K562 (cell line): ENCODE measurements around the gene HSPA4L. TPM values are rescaled to one million over a fixed set of nuclear protein-coding genes. Genes with fewer than 3 reads are reported as not detected.
A peak's percentile ranks its signal among the peaks of the same experiment; 100 is the strongest.

Source experiments
- ATAC-seq: fragments of 200-7000 bp; cut with Tn5 transposase; 3 replicates; pipeline ENCODE4 v1.9.1; 2020; ENCODE audit warnings: moderate library complexity
- BruUV-seq: library from RNA; stranded (reverse); fragments of 400-500 nt; replicated peaks from 2 replicates; lab custom pipeline; 2021; lab: Mats Ljungman, UMichigan
- CTCF ChIA-PET: fragments of 300-600 bp; formaldehyde crosslinking; extraction: SDS; loops from one replicate; lab custom pipeline; 2021; ENCODE audit warnings: low intra/inter-chr PET ratio; lab: Yijun Ruan, JAX
- POLR2A ChIA-PET: fragments of 300-600, 350-650 bp; sonication (Branson Sonifier 250); formaldehyde crosslinking; extraction: SDS; loops from one replicate; lab custom pipeline; 2021; ENCODE audit warnings: antibody characterized with exemption, inconsistent platforms; lab: Yijun Ruan, JAX
- DNase-seq, 4 experiments: peaks; one replicate each; pipeline versions ENCODE4 v3.0.0 to v3.0.0-alpha.2; 2011 to 2018; ENCODE audit warnings: low spot score in 3 of 4, mixed read lengths in 3 of 4; ENCODE audit errors: extremely low read depth in 1 of 4
- FAIRE-seq: peaks from 2 replicates; lab custom pipeline; 2011; peaks lifted over from hg19 to GRCh38; lab: Jason Lieb, UNC
- H2AFZ ChIP-seq: 2 replicates; pipeline ENCODE4 v1.6.0; 2011; ENCODE audit warnings: low read depth, low read length, control low read depth, inconsistent platforms
- H3K27ac ChIP-seq: fragments of 200-600 bp; 3 replicates; pipeline ENCODE4 v1.8.0; 2011; ENCODE audit warnings: low read depth, mild to moderate bottlenecking, control low read depth, inconsistent platforms, low read length, moderate library complexity, mixed read lengths; ENCODE audit errors: extremely low read depth
- H3K27me3 ChIP-seq, 2 experiments: fragments of 300-600 bp in 1 of 2; 2 replicates in 1 of 2; 3 replicates in 1 of 2; pipeline versions ENCODE4 v1.6.0 to v1.8.0; 2011; ENCODE audit warnings: inconsistent platforms in 2 of 2, low read length in 2 of 2, mild to moderate bottlenecking in 1 of 2, mixed read lengths in 1 of 2, moderate library complexity in 1 of 2; ENCODE audit not compliant: control insufficient read depth in 2 of 2, insufficient read depth in 2 of 2
- H3K36me3 ChIP-seq: fragments of 300-600 bp; 3 replicates; pipeline ENCODE4 v1.8.0; 2011; ENCODE audit warnings: mild to moderate bottlenecking, low read length, inconsistent platforms; ENCODE audit not compliant: control insufficient read depth, insufficient read depth
- H3K4me1 ChIP-seq, 2 experiments: fragments of 200-600 bp in 1 of 2; replicated peaks in 1 of 2; 2 replicates in 1 of 2; 3 replicates in 1 of 2; pipeline versions ENCODE4 v1.5.1 to v1.8.0; 2011; ENCODE audit warnings: inconsistent platforms in 2 of 2, low read length in 2 of 2, mild to moderate bottlenecking in 1 of 2, mixed read lengths in 1 of 2, moderate library complexity in 1 of 2; ENCODE audit not compliant: control insufficient read depth in 2 of 2, insufficient read depth in 2 of 2
- H3K4me2 ChIP-seq: 2 replicates; pipeline ENCODE4 v1.6.1; 2011; ENCODE audit warnings: low read length, control low read depth, inconsistent platforms, mixed read lengths; ENCODE audit not compliant: insufficient read depth
- H3K4me3 ChIP-seq: fragments of 200-600 bp; sonication (generic), shearing (Covaris generic); 2 replicates; pipeline ENCODE4 v1.5.1; 2016; ENCODE audit warnings: control low read depth, inconsistent platforms
- H3K79me2 ChIP-seq: fragments of 200-600 bp; 3 replicates; pipeline ENCODE4 v1.8.0; 2011; ENCODE audit warnings: low read length, inconsistent platforms; ENCODE audit not compliant: control insufficient read depth, insufficient read depth
- H3K9ac ChIP-seq, 2 experiments: 2 replicates each; pipeline versions ENCODE4 v1.6.0 to v1.6.1; 2011; ENCODE audit warnings: low read depth in 2 of 2, low read length in 2 of 2, control low read depth in 1 of 2, inconsistent platforms in 1 of 2, mild to moderate bottlenecking in 1 of 2, mixed read lengths in 1 of 2; ENCODE audit not compliant: insufficient read depth in 1 of 2
- H3K9me1 ChIP-seq: one replicate; pipeline ENCODE4 v1.6.0; 2011; ENCODE audit warnings: inconsistent platforms, mild to moderate bottlenecking, low read length, moderate library complexity; ENCODE audit not compliant: control insufficient read depth, insufficient read depth
- H3K9me3 ChIP-seq: replicated peaks from 2 replicates; pipeline ENCODE4 v1.5.1; 2011; ENCODE audit warnings: low read depth, low read length, inconsistent platforms; ENCODE audit not compliant: control insufficient read depth, insufficient read depth
- H4K20me1 ChIP-seq: replicated peaks from 2 replicates; pipeline ENCODE4 v1.6.1; 2011; ENCODE audit warnings: low read length, inconsistent platforms, mixed read lengths; ENCODE audit not compliant: control insufficient read depth, insufficient read depth
- ATF3 ChIP-seq, 2 experiments: fragments of 450-650 bp in 1 of 2; sonication (generic) in 1 of 2; formaldehyde crosslinking in 1 of 2; IDR thresholded peaks in 1 of 2; conservative IDR thresholded peaks in 1 of 2; 2 replicates each; pipeline versions ENCODE4 v1.6.1 to v1.8.1; 2016 to 2023; ENCODE audit warnings: mild to moderate bottlenecking in 2 of 2, moderate library complexity in 2 of 2, inconsistent platforms in 1 of 2, missing genetic modification reagents in 1 of 2
- WGBS: fragments of 100-300 bp; shearing (Covaris generic); methylation state at CpG from one replicate; pipeline ENCODE4 v1.1.6; 2016; ENCODE audit warnings: low coverage, mixed read lengths; ENCODE audit not compliant: insufficient coverage; ENCODE audit errors: missing lambda C conversion rate; 5-methylcytosine and 5-hydroxymethylcytosine counted together
- in situ Hi-C: fragments of 300-500 bp; cut with MboI; formaldehyde crosslinking; loops from 4 replicates; pipeline ENCODE4 v1.15.0; 2018; ENCODE audit warnings: inconsistent platforms, mixed read lengths
- intact Hi-C: fragments of 100-400 bp; cut with micrococcal nuclease; formaldehyde crosslinking; loops from 2 replicates; pipeline ENCODE4 v1.14.2; 2022
- polyA plus RNA-seq, 8 experiments: library from polyadenylated mRNA; depleted of rRNA in 4 of 8; stranded (reverse) in 5 of 8; unstranded in 3 of 8; fragments of >200 nt; fragmentation: Nextera tagmentation in 2 of 8; fragmentation: Illumina TruSeq in 1 of 8; extraction: Ambion mirVana in 2 of 8; extraction: Trizol in 1 of 8; gene quantifications; 2 replicates each; pipeline versions ENCODE4 v1.2.1 to v1.2.3, GENCODE V29; 2011 to 2014; ENCODE audit warnings: inconsistent platforms in 1 of 8, missing spikeins in 1 of 8
- total RNA-seq, 7 experiments: library from RNA; depleted of rRNA in 6 of 7; stranded (reverse); fragments of >200 nt in 6 of 7; fragmentation: Illumina TruSeq in 2 of 7; extraction: Trizol in 2 of 7; gene quantifications; 2 replicates each; pipeline versions ENCODE4 v1.2.1 to v1.2.3, GENCODE V29; 2011 to 2021; ENCODE audit warnings: low replicate concordance in 1 of 7
- TF ChIP-seq, protein P1 (sequence below): fragments of 250-450 bp; sonication (Bioruptor Pico); IDR thresholded peaks from 2 replicates; pipeline ENCODE4 v1.4.0; 2020

The HSPA4L gene
- total and polyA plus RNA-seq, 9 of the 15 experiments (the other 6 are each of a cell fraction or from before 2014, with no cell fraction given): 12.3 to 37.0 (median 21.7) TPM

- no peak overlapping the region for H3K4me2 ChIP-seq
- TF ChIP-seq, protein P1, sequence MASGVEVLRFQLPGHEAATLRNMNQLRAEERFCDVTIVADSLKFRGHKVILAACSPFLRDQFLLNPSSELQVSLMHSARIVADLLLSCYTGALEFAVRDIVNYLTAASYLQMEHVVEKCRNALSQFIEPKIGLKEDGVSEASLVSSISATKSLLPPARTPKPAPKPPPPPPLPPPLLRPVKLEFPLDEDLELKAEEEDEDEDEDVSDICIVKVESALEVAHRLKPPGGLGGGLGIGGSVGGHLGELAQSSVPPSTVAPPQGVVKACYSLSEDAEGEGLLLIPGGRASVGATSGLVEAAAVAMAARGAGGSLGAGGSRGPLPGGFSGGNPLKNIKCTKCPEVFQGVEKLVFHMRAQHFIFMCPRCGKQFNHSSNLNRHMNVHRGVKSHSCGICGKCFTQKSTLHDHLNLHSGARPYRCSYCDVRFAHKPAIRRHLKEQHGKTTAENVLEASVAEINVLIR (CRISPR knock-in tag): no peak
- TF ChIP-seq ATF3 (IDR thresholded peaks at IDR 0.05) (peak; percentile 29; the same call in 1 of the 2 replicates), ATF3 (CRISPR knock-in tag; conservative IDR thresholded peaks at IDR 0.05) (no peak)
- no peaks in the 10 kb centered on the region; the same call in 2 of the 3 replicates for H3K36me3 ChIP-seq
- intact Hi-C loops: no loop called here
- no peak overlapping the region for H2AFZ ChIP-seq
- FAIRE-seq (no peak), DNase-seq (no peak), ATAC-seq (no peak)
- no peaks in the 10 kb centered on the region for H3K9me1 ChIP-seq
- H3K4me3 ChIP-seq: no peak overlapping the region
- in situ Hi-C loops: no loop called here
- 52% methylated on average over 2 of the region's 2 CpGs for WGBS
- peaks cover 0 to 7% of the 10 kb centered on the region in 2 experiments; a peak in 2 of 5 replicates for H3K4me1 ChIP-seq
- H3K9ac ChIP-seq: no peak overlapping the region
- no TSS peak for BruUV-seq
- no peaks in the 10 kb centered on the region for H3K9me3 ChIP-seq
- H3K27me3 ChIP-seq: no peaks in the 10 kb centered on the region
- H3K27ac ChIP-seq: no peak overlapping the region
- H3K79me2 ChIP-seq: no peaks in the 10 kb centered on the region
- POLR2A ChIA-PET: no interaction called here
- CTCF ChIA-PET: no interaction called here
- no peaks in the 10 kb centered on the region for H4K20me1 ChIP-seq
Observed at GRCh38 chr4:127776620-127777019, 5.5 kb upstream of the HSPA4L start.
